Tibial artery (tissue), 4 donors: Measurements from ENCODE around the gene PTMS.

ENCODE experiments used
- DNase-seq, 2 donors: peaks; one replicate each; pipeline ENCODE4 v3.0.0-alpha.2; 2019
- H3K27ac ChIP-seq, 2 donors: fragments of 200-600 bp; sonication (generic) in 1 of 2; 1 replicate in 1 of 2; 2 replicates in 1 of 2; pipeline ENCODE4 v1.5.1; 2018 to 2019; ENCODE audit warnings: mild to moderate bottlenecking in 1 of 2
- H3K27me3 ChIP-seq, 2 donors: fragments of 200-600 bp; sonication (generic) in 1 of 2; one replicate each; pipeline versions ENCODE4 v1.5.1 to v1.6.0; 2016 to 2019
- H3K36me3 ChIP-seq, 3 donors: fragments of 200-600 bp; sonication (generic) in 2 of 3; one replicate each; pipeline ENCODE4 v1.5.1; 2016 to 2019; ENCODE audit warnings: mild to moderate bottlenecking in 2 of 3
- H3K4me1 ChIP-seq, 4 donors: fragments of 200-600 bp; sonication (generic) in 2 of 4; 1 replicate in 3 of 4; 2 replicates in 1 of 4; pipeline ENCODE4 v1.5.1; 2016 to 2019
- H3K4me3 ChIP-seq, 2 donors: fragments of 200-600 bp; sonication (generic) in 1 of 2; 1 replicate in 1 of 2; 2 replicates in 1 of 2; pipeline ENCODE4 v1.5.1; 2018 to 2019; ENCODE audit warnings: mild to moderate bottlenecking in 2 of 2
- H3K9me3 ChIP-seq, 3 donors: fragments of 200-600 bp; sonication (generic) in 1 of 3; one replicate each; pipeline ENCODE4 v1.5.1; 2016 to 2019
- intact Hi-C: fragments of 100-400 bp; cut with DNase I; formaldehyde crosslinking; loops from one replicate; pipeline ENCODE4 v1.15.0; 2023; ENCODE audit warnings: low total_unique reads
- TF ChIP-seq, protein P1 (sequence below), 2 experiments: fragments of 200-600 bp in 1 of 2; fragments of 450-650 bp in 1 of 2; IDR thresholded peaks; one replicate each; pipeline ENCODE4 v1.5.1; 2017 to 2019; ENCODE audit warnings: antibody characterized with exemption in 2 of 2, mild to moderate bottlenecking in 1 of 2, moderate library complexity in 1 of 2

Gene PTMS

GRCh38 chr12:6778574-6779550 lies 12.7 kb downstream of the PTMS start:
- H3K36me3 ChIP-seq: no peaks in the 10 kb centered on the region
- peak overlapping the region; percentile 77 to 82 for H3K27ac ChIP-seq
- H3K4me3 ChIP-seq: peak overlapping the region; percentile 46 to 56
- H3K27me3 ChIP-seq: no peaks in the 10 kb centered on the region
- DNase-seq: peak; percentile 94 to 96
- intact Hi-C loops: loop anchor here (2.0 to 10.0 kb wide), 2 partner anchors 26 to 164 kb away; partner anchors contain the start of gene MLF2
- TF ChIP-seq, protein P1, sequence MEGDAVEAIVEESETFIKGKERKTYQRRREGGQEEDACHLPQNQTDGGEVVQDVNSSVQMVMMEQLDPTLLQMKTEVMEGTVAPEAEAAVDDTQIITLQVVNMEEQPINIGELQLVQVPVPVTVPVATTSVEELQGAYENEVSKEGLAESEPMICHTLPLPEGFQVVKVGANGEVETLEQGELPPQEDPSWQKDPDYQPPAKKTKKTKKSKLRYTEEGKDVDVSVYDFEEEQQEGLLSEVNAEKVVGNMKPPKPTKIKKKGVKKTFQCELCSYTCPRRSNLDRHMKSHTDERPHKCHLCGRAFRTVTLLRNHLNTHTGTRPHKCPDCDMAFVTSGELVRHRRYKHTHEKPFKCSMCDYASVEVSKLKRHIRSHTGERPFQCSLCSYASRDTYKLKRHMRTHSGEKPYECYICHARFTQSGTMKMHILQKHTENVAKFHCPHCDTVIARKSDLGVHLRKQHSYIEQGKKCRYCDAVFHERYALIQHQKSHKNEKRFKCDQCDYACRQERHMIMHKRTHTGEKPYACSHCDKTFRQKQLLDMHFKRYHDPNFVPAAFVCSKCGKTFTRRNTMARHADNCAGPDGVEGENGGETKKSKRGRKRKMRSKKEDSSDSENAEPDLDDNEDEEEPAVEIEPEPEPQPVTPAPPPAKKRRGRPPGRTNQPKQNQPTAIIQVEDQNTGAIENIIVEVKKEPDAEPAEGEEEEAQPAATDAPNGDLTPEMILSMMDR (IDR thresholded peaks at IDR 0.05): peak; percentile 89 to 98
- H3K4me1 ChIP-seq: peaks cover 0 to 19% (median 11%) of the 10 kb centered on the region in 4 donors
- no peaks in the 10 kb centered on the region for H3K9me3 ChIP-seq

DNA sequence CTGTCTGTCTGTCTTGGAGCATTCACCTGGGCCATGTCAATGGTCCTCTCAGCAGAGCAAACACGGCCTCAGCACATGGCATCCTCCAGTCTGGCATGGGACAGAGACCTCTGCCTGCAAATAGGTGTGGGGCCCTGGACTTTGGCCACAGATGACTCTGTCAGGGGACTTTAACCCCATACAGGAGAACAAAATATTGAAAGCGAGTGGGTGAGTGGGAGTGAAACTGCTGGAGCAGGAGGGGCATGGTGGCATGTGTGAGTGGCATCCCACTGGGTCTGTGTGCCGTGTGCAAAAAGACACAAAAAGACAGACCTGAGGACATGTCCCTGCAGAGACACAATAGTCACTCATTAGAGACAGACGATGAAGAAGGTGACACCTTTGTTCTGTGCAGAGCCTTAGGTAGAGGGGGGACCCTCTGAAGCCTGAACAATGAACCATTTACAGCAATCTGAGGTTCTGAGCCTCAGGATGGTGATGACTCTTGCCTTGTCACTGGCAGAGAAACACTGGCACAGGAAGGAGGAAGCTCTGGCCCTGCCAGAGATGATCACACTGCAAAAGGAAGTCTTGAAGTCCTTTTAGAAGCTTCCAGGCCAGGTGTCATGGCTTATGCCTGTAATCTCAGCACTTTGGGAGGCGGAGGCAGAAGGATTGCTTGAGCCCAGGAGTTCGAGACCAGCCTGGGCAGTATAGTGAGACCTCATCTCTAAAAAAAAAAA lies 13.7 kb downstream of the PTMS start:
- TF ChIP-seq, protein P1 (IDR thresholded peaks at IDR 0.05): no peak

DNA sequence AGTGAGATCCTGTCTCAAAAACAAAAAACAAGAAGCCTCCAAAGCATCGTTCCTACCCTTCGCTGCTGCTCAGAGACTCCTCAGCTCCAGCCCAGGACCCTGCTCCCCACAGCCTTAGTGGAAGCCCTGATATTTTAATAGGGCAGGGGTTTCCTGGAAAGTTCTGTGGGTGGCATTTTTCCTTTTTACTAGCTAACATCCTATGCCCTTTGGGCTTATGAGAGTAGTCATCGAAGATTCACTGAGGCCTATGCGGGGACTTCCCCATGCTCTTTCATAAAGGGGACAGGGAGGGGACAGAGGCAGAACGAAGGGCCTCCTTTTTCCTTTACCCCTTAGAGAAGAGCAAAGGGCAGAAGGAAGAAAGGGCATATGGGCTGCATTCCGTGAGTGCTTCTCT lies 14.4 kb downstream of the PTMS start:
- no peak overlapping the region for H3K4me3 ChIP-seq
- no peaks in the 10 kb centered on the region for H3K9me3 ChIP-seq
- intact Hi-C loops: no loop called here
- H3K27me3 ChIP-seq: no peaks in the 10 kb centered on the region
- H3K27ac ChIP-seq: no peak overlapping the region
- H3K4me1 ChIP-seq: peaks cover 0 to 18% (median 11%) of the 10 kb centered on the region in 4 donors
- H3K36me3 ChIP-seq: no peaks in the 10 kb centered on the region
- TF ChIP-seq, protein P1 (IDR thresholded peaks at IDR 0.05): no peak
- no peak for DNase-seq

More for the DNA sequence above, 13.7 kb downstream of the PTMS start:
- intact Hi-C loops: loop anchor here (2.0 to 10.0 kb wide), 2 partner anchors 27 to 165 kb away; partner anchors contain the start of gene MLF2
- peaks cover 0 to 18% (median 11%) of the 10 kb centered on the region in 4 donors for H3K4me1 ChIP-seq
- no peaks in the 10 kb centered on the region for H3K9me3 ChIP-seq
- H3K27me3 ChIP-seq: no peaks in the 10 kb centered on the region
- no peak overlapping the region for H3K27ac ChIP-seq
- no peaks in the 10 kb centered on the region for H3K36me3 ChIP-seq
- DNase-seq: no peak
- no peak overlapping the region for H3K4me3 ChIP-seq

DNA sequence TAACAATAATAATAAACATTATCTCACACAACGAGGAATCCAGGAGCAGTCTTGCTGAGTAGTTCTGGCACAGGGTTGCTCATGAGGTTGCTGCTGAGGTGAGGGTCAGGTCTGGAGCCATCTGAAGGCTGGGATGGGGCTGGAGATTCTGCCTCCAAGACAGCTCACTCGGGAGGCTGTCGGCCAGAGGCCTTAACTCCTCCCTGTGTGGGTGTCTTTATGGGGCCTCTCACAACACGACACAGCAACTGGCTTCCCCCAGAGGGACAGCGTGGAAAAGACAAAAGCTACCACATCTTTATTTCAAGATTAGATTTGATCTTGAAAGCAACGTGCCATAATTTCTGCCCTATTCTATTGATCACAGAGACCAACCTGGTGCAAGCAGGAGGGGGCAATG lies 16.0 kb downstream of the PTMS start:
- Histone ChIP-seq H3K4me1 (peaks cover 0 to 18% (median 11%) of the 10 kb centered on the region in 4 donors), H3K36me3 (no peaks in the 10 kb centered on the region), H3K9me3 (no peaks in the 10 kb centered on the region), H3K27me3 (no peaks in the 10 kb centered on the region), H3K27ac (no peak overlapping the region), H3K4me3 (no peak overlapping the region)
- TF ChIP-seq, protein P1 (IDR thresholded peaks at IDR 0.05): no peak
- intact Hi-C loops: no loop called here
- DNase-seq: no peak

DNA sequence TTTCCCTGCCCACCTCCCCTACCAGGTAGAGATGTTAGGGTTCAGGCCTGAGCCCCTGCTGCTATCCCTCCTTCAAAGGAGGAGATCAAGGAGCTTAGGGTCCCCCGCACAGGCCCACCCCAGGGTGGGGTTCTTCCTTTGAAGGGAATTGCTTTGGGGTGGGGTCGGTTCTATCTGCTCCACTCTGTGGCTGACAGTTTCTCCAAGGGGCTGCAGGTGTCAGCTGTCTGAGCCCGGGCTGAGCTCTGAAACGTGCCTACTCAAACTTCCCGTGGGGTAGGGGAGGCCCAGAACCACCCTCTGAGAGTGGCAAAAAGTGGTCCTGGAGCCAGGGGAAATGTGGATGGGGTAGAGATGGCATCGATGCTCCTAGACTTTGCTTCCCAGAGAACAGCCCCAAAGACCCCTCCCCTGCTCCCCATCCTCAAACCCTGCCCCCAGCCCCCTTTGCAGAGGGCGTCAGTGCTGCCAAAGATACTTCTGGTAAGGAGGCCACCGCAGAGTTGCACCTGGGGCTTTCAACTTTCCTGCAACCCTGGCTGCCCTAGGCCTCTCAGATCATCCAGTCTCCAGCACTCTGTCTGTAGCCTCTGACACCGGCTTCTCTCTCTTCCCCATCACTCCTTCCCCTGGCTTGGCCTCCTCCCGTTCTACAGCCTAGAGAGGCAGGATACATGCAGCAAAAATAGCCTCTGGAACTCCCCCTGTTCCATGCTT lies 16.8 kb downstream of the PTMS start:
- no peaks in the 10 kb centered on the region for H3K27me3 ChIP-seq
- no peaks in the 10 kb centered on the region for H3K9me3 ChIP-seq
- H3K27ac ChIP-seq: no peak overlapping the region
- H3K4me1 ChIP-seq: peaks cover 0 to 13% (median 7%) of the 10 kb centered on the region in 4 donors
- no peaks in the 10 kb centered on the region for H3K36me3 ChIP-seq
- H3K4me3 ChIP-seq: no peak overlapping the region
- TF ChIP-seq, protein P1 (IDR thresholded peaks at IDR 0.05): no peak
- no peak for DNase-seq
- intact Hi-C loops: no loop called here
